ENCODE results near the gene CBARP. TPM values are rescaled to one million over a fixed set of nuclear protein-coding genes. Genes with fewer than 3 reads are reported as not detected.

CBARP gene
- total and polyA plus RNA-seq, 9 of the 15 experiments (the other 6 are each of a cell fraction or from before 2014, with no cell fraction given), result 0.03 to 8.9 (median 1.2) TPM; not detected in 1

DNA sequence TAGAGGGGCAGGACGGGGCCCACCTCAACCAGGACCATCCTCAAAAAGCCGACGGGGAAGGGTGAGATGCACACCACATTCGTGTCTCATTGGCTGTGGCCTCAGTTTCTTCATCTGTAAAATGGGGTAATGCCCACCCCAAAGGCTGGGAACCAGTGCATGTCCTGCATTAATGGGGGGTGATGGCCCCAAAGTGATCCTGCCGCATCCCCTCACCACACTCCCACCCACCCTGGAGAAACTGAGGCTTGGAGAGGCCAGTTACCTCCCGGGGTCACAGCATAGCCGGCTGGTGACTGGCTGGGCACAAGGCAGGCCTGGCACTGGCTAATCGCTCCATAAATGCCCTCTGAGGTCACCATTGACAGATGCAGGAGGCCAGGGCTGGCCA is 9.9 kb upstream of the CBARP start (continued):
- TF ChIP-seq, protein P1, sequence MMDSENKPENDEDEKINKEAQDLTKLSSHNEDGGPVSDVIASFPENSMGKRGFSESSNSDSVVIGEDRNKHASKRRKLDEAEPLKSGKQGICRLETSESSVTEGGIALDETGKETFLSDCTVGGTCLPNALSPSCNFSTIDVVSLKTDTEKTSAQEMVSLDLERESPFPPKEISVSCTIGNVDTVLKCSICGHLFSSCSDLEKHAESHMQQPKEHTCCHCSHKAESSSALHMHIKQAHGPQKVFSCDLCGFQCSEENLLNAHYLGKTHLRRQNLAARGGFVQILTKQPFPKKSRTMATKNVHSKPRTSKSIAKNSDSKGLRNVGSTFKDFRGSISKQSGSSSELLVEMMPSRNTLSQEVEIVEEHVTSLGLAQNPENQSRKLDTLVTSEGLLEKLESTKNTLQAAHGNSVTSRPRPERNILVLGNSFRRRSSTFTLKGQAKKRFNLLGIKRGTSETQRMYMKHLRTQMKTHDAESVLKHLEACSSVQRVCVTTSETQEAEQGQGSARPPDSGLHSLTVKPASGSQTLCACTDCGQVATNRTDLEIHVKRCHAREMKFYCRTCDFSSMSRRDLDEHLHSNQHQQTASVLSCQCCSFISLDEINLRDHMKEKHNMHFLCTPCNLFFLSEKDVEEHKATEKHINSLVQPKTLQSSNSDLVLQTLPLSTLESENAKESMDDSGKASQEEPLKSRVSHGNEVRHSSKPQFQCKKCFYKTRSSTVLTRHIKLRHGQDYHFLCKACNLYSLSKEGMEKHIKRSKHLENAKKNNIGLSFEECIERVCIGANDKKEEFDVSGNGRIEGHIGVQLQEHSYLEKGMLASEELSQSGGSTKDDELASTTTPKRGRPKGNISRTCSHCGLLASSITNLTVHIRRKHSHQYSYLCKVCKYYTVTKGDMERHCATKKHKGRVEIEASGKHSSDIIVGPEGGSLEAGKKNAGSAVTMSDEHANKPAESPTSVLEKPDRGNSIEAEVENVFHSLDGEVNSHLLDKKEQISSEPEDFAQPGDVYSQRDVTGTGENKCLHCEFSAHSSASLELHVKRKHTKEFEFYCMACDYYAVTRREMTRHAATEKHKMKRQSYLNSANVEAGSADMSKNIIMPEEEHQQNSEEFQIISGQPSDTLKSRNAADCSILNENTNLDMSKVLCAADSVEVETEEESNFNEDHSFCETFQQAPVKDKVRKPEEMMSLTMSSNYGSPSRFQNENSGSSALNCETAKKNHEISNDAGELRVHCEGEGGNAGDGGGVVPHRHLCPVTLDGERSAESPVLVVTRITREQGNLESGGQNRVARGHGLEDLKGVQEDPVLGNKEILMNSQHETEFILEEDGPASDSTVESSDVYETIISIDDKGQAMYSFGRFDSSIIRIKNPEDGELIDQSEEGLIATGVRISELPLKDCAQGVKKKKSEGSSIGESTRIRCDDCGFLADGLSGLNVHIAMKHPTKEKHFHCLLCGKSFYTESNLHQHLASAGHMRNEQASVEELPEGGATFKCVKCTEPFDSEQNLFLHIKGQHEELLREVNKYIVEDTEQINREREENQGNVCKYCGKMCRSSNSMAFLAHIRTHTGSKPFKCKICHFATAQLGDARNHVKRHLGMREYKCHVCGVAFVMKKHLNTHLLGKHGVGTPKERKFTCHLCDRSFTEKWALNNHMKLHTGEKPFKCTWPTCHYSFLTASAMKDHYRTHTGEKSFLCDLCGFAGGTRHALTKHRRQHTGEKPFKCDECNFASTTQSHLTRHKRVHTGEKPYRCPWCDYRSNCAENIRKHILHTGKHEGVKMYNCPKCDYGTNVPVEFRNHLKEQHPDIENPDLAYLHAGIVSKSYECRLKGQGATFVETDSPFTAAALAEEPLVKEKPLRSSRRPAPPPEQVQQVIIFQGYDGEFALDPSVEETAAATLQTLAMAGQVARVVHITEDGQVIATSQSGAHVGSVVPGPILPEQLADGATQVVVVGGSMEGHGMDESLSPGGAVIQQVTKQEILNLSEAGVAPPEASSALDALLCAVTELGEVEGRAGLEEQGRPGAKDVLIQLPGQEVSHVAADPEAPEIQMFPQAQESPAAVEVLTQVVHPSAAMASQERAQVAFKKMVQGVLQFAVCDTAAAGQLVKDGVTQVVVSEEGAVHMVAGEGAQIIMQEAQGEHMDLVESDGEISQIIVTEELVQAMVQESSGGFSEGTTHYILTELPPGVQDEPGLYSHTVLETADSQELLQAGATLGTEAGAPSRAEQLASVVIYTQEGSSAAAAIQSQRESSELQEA (IDR thresholded peaks at IDR 0.05; ENCODE audit: low read depth), result peak; percentile 15; the same call in 1 of the 2 replicates
- TF ChIP-seq SRSF3 (IDR thresholded peaks at IDR 0.05; ENCODE audit: insufficient read depth, low read length) (no peak), PHB (CRISPR knock-in tag; IDR thresholded peaks at IDR 0.05) (no peak), HNRNPH1 (optimal IDR thresholded peaks at IDR 0.05; ENCODE audit: low read depth, low read length) (no peak), THAP7 (CRISPR knock-in tag; IDR thresholded peaks at IDR 0.05) (no peak), POLR2H (tag; IDR thresholded peaks at IDR 0.05; ENCODE audit: low read depth) (no peak), MTA2 (IDR thresholded peaks at IDR 0.05; ENCODE audit: low read depth) (no peak), RHOXF2B (CRISPR knock-in tag; conservative IDR thresholded peaks at IDR 0.05) (no peak), ZNF280B (CRISPR knock-in tag; IDR thresholded peaks at IDR 0.05) (no peak), MCM7 (IDR thresholded peaks at IDR 0.05) (no peak), NONO (IDR thresholded peaks at IDR 0.05; ENCODE audit: low read depth in 2 of 2, low read length in 1 of 2) (no peak), NCOA1 (IDR thresholded peaks at IDR 0.05; ENCODE audit: low read depth) (no peak), STAT6 (CRISPR knock-in tag; IDR thresholded peaks at IDR 0.05) (no peak), HIVEP1 (CRISPR knock-in tag; IDR thresholded peaks at IDR 0.05) (no peak)
- TF ChIP-seq, protein P2, sequence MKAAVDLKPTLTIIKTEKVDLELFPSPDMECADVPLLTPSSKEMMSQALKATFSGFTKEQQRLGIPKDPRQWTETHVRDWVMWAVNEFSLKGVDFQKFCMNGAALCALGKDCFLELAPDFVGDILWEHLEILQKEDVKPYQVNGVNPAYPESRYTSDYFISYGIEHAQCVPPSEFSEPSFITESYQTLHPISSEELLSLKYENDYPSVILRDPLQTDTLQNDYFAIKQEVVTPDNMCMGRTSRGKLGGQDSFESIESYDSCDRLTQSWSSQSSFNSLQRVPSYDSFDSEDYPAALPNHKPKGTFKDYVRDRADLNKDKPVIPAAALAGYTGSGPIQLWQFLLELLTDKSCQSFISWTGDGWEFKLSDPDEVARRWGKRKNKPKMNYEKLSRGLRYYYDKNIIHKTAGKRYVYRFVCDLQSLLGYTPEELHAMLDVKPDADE (conservative IDR thresholded peaks at IDR 0.05; ENCODE audit: control insufficient read depth, low read depth, low read length), result no peak

Measured in K562 (cell line).